ENCODE measurements around the gene MAPK10.

Gene MAPK10

DNA sequence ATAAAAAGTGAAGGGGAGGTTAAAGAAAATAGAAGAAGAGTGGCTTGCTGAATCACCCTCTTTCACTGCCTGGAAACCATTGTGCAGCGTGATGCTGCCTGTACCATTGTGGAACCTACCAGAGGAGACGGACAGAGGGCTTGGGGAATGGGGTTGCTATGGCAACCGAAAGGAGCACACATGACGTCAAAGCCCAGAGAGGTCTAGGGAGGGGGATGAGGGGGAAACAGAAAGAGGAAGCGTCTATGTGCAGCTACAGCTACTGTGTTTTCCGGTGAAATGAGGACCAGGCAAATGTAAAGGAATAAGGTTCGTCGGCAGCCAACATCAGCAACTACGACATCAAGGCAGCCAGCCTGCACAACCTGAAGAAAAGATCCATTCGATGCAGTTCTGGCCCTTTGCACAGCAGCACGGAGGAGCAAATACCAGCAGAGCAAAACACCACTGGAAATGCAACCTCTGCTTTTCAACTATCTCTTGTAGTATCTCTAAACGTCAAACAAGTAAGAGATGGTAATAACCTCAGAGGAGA lies at the start of gene MAPK10:
MAPK10 (minus strand) TSS at position 110 of the 535 bp plus-strand sequence.
- no peak for DNase-seq

DNA sequence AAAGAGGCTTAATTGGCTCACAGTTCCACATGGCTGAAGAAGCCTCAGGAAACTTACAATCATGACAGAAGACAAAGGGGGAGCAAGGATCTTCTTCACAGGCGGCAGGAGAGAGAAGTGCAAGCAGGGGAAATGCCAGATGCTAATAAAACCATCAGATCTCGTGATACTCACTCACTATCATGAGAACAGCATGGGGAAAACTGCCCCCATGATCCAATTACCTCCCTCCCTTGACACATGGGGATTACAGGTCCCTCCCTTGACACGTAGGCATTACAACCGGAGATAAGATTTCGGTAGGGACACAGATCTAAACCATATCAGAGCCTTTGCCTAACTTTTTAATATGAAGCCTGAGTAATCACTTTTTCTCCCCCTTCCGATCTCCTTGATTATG lies 43.7 kb upstream of the MAPK10 start:
- DNase-seq = no peak

DNA sequence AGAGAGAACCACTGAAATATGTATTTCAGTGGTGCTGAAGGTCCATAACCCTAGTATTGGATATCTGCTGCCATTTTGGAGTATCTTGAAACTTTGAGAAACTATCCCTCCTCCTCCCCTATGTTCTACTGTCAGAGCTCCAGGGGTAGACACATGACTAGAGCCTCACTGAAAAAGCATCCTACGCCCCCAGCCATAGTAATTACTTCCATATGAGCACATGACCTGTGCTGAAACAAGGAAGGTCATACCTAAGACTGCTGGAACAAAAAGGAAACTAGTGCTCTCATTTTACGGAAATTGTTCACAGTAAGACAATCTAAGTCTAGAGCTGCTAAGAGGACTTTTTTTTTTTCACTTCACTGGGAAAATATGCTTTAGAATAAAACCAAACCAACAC lies 42.0 kb upstream of the MAPK10 start:
- DNase-seq = no peak

DNA sequence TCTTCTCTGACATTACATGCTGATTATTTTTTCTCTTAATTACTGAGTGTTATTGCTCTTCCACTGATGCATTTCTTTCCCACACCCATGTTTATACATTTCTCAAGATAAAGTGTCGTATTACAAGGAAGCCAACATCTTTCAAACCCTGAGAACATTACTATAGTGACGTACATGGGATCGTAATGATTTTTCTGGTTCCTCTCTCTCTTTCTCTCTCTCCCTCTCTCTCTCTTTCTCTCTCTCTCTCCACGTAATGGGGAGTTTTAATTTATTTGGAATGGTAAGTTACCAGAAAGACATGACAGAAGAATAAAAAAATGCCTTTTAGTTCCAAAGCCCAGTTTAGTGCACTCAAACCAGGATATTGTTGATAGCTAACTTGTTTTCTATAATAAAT lies 40.4 kb upstream of the MAPK10 start:
- DNase-seq = no peak

DNA sequence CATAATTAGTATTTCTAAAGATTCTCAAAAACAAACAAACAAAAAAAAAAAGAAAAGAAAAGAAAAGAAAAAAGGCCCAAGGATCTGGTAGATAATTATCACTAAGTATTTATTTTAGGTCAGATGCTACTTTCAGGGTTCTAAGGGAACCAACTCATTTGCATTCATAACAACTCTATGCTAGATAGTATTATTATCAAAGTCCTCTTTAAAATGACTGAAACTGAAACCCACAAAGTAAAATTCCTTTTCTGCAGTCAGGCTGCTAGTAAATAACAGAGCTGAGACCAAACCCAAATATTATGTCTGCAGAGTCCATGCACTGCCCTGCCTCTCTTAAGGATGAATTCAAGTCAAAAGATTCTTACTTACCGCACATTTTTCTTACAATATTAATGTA lies 38.3 kb upstream of the MAPK10 start:
- no peak for DNase-seq

DNA sequence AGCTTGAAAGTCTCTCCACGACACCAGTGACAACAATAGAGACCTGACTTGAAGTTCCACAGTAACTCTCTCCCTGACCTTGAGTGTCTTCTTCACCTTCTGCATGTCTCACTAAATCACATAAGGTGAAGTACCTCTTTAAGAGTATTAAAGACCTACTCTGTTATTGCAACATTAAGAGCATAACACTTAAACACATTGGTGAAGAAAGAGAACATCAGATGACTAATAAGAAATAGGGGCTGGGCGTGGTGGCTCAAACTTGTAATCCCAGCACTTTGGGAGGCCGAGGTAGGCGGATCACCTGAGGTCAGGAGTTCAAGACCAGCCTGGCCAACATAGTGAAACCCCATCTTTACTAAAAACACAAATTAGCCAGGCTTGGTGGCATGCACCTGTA lies 33.9 kb upstream of the MAPK10 start:
- no peak for DNase-seq

DNA sequence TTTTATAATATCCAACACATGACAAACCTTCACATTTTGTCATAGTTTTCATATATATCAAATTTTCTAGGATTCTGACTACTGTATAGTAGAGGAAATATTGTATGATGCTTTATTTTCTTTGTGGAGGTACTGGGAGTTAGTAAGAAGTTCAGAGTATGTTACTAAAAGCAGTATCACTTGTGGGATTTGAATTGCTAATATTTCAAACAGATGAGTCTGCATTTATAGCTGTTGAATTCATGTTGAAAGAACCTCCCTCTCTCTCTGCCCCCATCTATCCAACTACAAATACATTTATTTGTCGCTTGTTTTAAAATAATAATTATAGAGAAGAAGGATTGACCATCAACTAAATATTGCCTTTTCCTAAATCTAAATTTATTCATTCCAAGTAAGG lies 29.8 kb upstream of the MAPK10 start:
- no peak for DNase-seq

DNA sequence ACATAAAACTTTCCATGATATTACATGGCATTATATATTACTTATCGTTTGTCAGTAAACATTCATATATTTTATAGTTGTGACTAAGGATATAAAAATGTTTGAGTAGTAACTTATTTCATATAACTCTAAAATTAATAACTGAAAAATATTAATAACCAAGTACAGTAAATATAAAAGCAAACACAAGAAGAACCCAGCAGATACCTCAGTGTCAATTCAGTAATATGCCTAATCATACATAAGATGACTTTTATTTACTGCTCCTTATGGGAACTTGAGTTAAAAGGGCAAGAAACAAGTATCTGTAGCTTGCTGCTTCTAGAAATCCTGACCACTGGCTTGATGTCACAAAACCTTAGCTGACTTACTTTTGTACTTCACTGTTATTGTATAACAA lies 28.4 kb upstream of the MAPK10 start:
- no peak for DNase-seq

DNA sequence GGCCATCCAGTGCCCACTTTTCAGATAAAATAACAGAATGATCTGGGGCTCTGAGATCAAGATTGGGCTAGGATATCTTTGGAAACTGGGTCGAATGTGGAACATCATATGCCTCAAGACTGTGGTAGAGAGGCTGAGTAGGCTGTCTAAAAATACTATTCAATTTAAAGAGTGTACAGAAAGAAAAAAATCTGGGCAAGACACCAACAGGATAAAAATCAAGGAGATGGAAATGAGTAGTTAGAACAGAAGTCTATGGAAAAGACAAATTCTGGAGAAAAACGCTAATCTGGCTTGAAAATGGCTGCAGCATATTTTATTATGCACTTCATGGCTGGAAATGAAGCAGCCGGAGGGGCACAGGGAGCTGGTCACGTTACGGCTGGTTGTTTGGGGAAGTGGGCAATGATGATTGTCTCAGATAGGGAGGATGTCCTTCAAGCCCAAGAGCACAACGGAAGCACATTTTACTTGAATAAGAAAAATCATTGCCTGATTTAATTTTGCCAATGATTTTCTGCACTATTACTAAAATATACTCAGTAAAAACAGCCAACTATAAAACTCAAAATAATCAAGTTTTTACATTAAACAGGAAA lies 27.1 kb upstream of the MAPK10 start:
- DNase-seq = no peak

DNA sequence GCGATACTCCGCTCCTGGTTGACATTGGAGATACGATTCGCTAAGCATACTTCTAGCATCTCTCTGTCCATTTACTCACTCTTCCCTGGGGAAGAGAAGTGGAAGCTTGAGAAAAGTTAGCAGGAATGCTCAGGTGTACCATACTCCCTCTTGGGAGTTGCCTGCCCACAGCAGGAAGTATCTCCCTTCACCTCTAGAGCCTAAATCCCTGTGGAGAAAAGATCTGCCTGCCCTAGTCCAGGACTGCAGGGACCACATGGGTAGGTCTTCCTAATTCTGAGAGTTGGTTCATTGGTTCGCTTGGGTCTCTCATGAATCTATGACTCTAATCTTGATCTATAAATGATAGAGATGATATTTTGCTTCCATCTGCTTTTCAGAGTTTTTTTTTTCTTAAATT lies 26.3 kb upstream of the MAPK10 start:
- DNase-seq = no peak

DNA sequence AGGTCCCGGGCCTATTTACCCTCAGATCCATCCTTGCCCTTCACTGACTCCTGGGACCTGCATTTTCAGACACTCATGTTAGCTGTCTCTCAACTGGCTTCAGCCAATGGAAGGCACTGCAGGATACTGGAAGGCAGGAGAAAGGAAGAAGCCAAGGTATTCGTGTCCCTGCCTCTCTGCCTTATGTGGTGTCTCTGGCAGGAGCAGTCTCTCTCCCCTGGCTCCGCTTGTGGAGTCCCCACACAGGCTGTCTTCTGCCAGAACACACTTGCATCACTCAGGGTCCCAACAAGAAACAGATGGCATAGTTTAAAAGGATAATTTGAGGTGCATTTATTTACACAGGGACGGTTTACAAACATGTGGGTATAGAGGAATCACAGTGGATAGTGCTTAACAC lies 21.6 kb upstream of the MAPK10 start:
- no peak for DNase-seq

DNA sequence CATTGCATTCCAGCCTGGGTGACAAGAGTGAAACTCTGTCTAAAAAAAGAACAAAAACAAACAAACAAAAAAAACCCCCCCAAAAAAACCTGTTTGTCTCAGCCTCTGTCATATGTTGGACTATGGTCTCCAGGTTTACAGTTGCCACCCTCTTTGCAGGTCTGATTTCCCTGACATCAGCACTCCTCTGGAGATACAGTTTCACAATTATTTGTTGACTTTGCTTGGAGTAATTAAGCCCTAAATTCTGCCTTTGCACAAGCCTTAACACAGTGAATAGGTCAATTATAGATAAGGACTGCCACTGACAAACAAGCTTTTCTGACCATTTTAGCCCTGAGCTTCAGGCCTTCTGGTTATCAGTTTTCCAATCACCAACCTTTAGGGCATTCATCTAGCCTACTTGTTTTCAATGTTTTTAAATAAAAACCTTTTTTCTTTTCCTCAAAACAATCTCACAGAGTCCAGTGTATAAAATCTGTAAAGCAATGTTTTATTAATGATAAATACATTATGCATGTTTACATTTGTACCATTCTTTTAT lies 20.4 kb upstream of the MAPK10 start:
- no peak for DNase-seq

DNA sequence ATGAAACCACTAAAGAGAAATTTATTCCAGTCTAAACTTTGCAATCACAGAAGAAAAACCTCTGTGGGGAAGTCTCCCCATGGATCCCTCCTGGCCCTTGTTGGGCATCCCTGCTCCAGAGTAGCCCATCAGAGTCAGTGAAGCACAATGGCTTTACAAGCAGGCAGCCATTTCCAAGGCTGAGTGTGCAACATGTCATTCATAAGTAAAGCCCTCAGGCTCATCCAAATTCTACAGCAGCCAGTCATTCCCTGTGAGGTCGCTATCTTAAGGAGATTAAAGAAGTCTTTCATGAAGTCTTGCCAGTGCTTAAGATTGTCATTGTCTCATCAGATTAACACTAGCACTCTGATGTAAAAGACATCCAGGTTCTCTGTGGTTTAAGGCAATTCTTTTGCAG lies 17.0 kb upstream of the MAPK10 start:
- DNase-seq = no peak

DNA sequence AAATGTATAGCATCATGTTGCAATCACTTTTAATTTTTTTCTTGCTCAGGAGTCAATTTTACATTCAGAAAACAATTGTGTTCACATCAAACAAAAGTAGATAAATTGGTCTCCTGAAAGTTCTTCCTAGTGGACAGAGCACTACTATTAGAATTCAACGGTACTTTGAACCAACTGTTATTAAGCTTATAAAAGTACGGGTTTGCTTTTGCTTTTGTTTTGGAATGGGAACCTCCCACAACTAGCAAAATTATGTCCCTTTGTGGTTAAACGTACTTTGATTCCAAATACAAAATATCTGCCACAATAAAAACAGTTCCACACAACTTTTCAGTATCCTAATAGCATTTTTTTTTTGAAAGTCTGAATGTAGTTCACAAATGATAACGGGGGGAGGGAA lies 8.6 kb upstream of the MAPK10 start:
- DNase-seq = no peak

DNA sequence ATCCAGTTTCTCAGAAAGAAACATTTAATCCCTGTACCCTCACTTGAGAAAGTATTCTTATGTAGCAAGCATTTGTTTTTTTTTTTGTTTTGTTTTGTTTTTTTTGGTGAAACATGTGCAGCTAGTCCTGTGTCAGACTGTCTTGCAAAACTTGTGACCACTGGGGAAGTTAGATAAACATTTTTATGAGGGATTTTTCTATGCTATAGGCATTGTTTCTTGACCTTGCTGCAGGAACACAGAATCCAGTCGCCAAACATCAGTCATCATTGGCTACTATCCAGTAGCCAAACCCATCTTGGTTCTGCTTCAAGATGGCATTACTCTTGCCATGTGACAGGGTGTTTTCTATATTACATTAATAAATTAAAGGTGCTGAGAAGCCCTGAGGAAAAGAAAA lies 7.7 kb upstream of the MAPK10 start:
- DNase-seq = no peak

DNA sequence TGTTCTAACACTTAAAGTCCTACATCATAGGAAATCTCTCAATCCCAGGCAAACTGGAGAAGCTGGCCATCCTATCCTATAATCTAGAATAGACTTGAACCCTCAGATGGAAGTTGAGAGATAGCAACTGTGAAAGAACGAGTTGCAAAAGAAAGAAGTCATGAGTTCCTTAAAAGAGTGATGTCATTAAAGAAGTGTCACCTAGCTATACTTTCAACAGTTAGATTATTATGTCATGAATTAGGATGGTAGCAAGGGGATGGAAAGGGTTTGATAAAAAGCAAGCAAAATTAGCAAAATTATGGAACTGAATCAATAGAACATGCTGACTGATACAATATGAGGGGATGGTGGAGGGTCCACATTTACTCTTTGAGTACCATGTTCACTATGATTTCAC lies 7.1 kb upstream of the MAPK10 start:
- DNase-seq = no peak

DNA sequence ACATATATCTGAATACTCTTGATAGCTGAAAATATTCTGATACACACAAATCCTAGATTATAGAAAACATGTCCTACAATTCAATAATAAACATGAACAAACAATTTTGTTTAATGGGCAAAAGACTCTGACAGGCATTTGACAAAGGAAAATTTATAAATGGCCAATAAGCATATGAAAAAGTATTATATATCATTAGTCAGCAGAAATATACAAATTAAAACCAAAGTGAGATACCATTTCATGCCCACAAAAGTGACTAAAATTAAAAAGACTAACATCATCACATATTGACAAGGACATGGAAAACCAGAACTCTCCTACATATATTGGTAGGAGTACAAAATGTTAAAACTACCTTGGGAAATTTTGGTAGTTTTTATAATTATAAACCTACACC lies 2.7 kb upstream of the MAPK10 start:
- no peak for DNase-seq

DNA sequence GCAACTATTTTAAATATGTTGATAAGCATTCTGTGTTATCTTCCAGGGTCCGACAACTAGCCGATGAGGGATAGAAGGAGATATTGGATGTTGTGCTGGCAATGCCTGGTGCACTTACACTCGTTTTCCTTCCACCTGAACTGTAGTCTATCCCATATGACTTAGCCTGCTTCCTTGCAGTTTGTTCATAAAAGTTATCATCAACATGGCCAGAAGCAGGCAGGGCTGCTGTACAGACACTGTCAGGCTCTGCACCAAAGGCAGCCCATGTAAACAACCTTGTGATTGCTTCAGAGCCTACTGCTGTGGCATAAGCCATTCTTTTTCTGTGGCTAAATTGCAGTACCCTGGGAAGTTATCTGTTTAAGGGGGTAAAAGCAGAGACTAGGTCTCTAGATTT lies 1.6 kb downstream of the MAPK10 start:
- DNase-seq = no peak

DNA sequence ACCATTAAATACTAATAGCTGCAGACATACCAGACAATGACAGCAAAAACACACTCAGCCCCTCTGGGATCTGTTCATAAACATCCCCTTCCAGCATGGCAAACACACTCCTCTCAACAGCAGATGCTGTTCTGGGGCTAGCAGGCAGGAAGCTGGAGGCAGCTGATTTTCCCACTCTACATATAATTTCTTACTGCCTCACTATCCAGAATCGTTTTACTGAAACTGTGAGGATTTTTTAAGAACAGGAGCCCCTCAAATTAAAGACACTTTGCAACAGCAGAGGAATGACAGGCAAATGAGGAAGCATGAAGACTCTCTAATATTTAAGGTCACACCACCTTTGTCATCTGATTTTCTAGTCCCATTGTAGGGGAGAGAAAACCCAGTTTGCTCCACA lies 2.2 kb downstream of the MAPK10 start:
- no peak for DNase-seq

DNA sequence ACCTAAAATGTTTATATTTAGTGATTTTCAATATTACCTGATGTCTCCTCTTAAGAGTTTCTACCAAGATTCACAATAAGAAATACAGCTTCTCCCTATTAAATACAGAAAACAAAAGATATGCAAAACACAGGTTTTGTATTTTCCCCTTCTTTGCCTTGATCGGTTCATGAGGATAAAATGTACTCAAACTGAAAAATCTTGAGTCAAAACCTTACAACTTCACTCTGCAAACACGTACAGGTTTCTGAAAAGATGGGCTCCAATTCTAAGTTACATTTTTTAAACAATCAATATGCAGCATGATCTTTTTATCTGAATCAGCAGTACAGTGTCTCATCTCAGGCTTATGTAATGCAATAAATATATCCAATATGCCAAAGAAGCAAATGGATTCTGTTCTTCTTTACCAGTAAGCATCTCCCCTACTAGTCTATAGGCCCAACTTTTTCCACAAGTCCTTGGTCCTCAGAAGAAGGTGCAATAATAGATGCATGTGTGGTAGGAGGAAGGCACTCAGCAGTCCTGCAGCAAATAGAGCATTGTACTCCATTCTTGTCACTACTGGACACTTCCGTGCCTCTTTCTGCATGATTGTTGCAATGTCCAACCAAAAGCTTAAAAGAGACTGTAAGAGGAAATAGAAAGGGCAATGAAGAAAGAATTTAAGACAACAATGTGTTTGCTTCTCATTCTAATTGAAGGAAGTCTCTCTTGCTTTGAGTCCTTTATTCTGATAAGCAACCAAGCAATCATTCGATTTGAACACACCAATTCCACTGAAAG lies 3.2 kb downstream of the MAPK10 start:
- DNase-seq = no peak

DNA sequence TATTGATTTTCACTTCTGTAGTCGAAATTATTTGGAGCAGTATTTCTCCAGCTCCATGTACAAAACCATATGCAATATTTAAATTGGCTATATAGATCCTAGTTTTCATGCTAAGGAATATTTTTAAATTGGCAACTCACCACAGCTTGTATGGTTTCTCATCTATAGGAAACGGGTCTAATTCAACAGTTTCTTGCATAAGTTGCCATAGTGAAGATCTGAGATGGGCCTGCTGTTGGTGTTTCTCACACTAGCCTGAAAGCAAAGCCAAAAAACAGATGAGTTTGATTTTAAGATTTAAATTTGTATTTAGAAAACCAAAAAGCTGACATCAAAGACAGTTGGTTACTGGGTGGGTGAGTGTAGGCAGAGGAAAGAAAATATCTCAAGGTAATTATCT lies 5.5 kb downstream of the MAPK10 start:
- no peak for DNase-seq

DNA sequence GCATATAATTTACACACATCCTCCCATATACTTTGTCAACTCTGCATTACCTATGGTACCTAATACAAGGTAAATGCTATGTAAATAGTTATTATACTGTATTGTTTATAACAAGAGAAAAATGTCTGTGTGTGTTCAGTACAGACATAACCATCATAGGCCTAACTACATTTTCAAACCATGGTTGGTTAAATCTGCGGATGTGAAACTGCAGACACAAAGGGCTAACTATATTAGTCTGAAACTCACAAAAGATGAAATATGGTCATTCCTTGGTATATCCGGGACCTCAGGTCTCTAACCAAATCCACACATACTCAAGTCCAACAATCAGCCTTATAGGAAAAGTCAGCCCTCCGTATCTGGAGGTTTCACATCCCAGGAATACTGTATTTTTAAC lies 13.5 kb downstream of the MAPK10 start:
- DNase-seq = no peak

DNA sequence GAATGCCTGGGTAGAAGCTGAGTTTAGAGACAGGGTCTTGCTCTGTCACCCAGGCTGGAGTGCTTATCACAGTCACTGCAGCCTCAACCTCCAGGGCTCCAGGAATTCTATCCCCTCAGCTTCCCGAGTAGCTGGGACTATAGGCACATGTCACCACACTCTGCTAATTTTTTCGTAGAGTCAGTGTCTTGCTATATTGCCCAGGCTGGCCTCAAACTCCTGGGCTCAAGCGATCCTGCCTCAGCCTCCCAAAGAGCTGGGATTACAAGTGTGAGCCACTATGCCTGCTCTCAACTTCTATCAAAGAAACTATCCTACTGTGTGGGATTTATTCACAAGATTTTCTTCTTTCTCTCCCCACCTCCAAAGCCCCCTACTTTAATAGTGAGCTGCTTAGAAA lies 15.7 kb downstream of the MAPK10 start:
- no peak for DNase-seq

DNA sequence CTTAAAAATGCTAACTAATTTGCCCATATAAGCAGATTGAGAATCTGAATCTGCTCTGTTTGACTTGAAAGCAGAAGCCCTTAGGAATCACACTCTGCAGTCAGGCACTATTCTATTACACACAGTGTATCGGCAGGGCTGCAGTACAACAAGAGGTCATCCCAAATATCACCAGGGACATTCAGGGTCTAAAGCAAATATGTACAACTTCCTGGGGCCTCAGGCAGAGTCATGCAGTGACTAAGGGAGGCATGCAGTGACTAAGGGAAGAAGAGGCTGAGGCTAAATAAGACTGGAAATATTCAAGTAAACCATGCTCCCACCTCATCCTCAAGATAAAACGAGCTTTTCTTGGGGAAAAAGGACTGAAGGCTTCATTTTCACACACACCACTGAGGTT lies 20.9 kb downstream of the MAPK10 start:
- DNase-seq = no peak

DNA sequence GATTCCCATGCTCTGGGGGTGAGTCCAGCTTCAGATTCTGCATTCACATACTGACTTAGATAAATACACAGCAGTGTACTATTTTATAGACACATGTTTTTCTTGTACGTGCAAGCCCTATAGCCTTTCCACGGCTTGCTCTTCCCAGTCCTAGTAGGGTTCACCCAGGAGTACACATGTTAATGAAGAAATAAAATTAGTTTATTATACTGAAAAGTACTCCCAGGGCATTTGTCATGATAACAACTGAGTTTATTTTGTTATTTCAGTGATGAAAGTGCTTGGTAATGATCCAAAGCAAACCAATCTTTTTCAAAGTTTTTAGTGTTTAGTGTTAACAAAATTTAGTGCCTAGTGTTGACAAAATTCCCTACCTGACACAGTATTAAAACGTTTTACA lies 21.3 kb downstream of the MAPK10 start:
- no peak for DNase-seq
